Hematopoietic multipotent progenitor cell treated with erythropoietin and hydrocortisone succinate and interleukin-3 and kit ligand, for 17 days (in vitro differentiated cells): Measurements from ENCODE around the gene GINS1.

Experiments
- DNase-seq: peaks from one replicate; pipeline ENCODE4 v3.0.0-alpha.2; 2015; ENCODE audit warnings: low spot score

GINS1 gene

GRCh38 chr20:25407311-25408169 is at the start of gene GINS1:
GINS1 (plus strand) TSS chr20:25407673; CDS start chr20:25407821, 148 bp downstream.
- DNase-seq: peak; percentile 70

- DNase-seq: no peak
These were observed 46.7 kb upstream of the GINS1 start for GRCh38 chr20:25360631-25361286.

- DNase-seq: no peak
These were observed 46.2 kb upstream of the GINS1 start for GRCh38 chr20:25361287-25361683.

- DNase-seq: no peak
These were observed 43.2 kb upstream of the GINS1 start for GRCh38 chr20:25364180-25364788.

- DNase-seq: no peak
These were observed 42.4 kb upstream of the GINS1 start for GRCh38 chr20:25364879-25365699.

- DNase-seq: no peak
These were observed 38.9 kb upstream of the GINS1 start for GRCh38 chr20:25368526-25368925.

GRCh38 chr20:25368976-25369375 is 38.5 kb upstream of the GINS1 start:
- no peak for DNase-seq

GRCh38 chr20:25369529-25369928 is 37.9 kb upstream of the GINS1 start:
- DNase-seq: no peak

- DNase-seq: no peak
These were observed 37.5 kb upstream of the GINS1 start for GRCh38 chr20:25369971-25370370.

- DNase-seq: no peak
These were observed 34.7 kb upstream of the GINS1 start for GRCh38 chr20:25372584-25373336.

GRCh38 chr20:25374842-25375241 is 32.6 kb upstream of the GINS1 start:
- DNase-seq: no peak

- DNase-seq: no peak
These were observed 31.2 kb upstream of the GINS1 start for GRCh38 chr20:25376236-25376635.

- DNase-seq: no peak
These were observed 30.6 kb upstream of the GINS1 start for GRCh38 chr20:25376886-25377285.

GRCh38 chr20:25378189-25378883 is 29.1 kb upstream of the GINS1 start:
- no peak for DNase-seq

- DNase-seq: no peak
These were observed 28.4 kb upstream of the GINS1 start for GRCh38 chr20:25378884-25379733.

- DNase-seq: no peak
These were observed 26.4 kb upstream of the GINS1 start for GRCh38 chr20:25380945-25381614.

GRCh38 chr20:25382704-25383370 is 24.6 kb upstream of the GINS1 start:
- DNase-seq: no peak

GRCh38 chr20:25389401-25389857 is 18.0 kb upstream of the GINS1 start:
- DNase-seq: no peak
